MCF 10A (cell line): Measurements from ENCODE around the gene CWH43. TPM values are rescaled to one million over a fixed set of nuclear protein-coding genes. Genes with fewer than 3 reads are reported as not detected.

Source experiments
- BruUV-seq: library from RNA; stranded (reverse); fragments of 400-500 nt; replicated peaks from 2 replicates; lab custom pipeline; 2021; lab: Mats Ljungman, UMichigan
- CTCF ChIA-PET: fragments of 300-600 bp; sonication (Branson Sonifier 250); formaldehyde crosslinking; extraction: SDS; loops from one replicate; lab custom pipeline; 2021; ENCODE audit warnings: antibody characterized with exemption, inconsistent platforms; lab: Yijun Ruan, JAX
- POLR2A ChIA-PET: fragments of 300-600, 350-650 bp; sonication (Branson Sonifier 250); formaldehyde crosslinking; extraction: SDS; loops from one replicate; lab custom pipeline; 2020; ENCODE audit warnings: antibody characterized with exemption, inconsistent platforms; lab: Yijun Ruan, JAX
- DNase-seq: peaks from one replicate; pipeline ENCODE4 v3.0.0-alpha.2; 2018; ENCODE audit not compliant: unreplicated experiment
- H3K27ac Mint-ChIP-seq: one replicate; pipeline ENCODE4 v1.8.0; 2022; ENCODE audit warnings: mild to moderate bottlenecking, low read depth, mixed read lengths; ENCODE audit not compliant: unreplicated experiment
- H3K27me3 Mint-ChIP-seq: one replicate; pipeline ENCODE4 v1.8.0; 2022; ENCODE audit warnings: mixed read lengths; ENCODE audit not compliant: insufficient read depth, unreplicated experiment
- H3K36me3 Mint-ChIP-seq: one replicate; pipeline ENCODE4 v1.8.0; 2022; ENCODE audit warnings: mild to moderate bottlenecking, moderate library complexity, mixed read lengths; ENCODE audit not compliant: insufficient read depth, unreplicated experiment
- H3K4me1 Mint-ChIP-seq: one replicate; pipeline ENCODE4 v1.8.0; 2022; ENCODE audit warnings: mixed read lengths; ENCODE audit not compliant: insufficient read depth, unreplicated experiment
- H3K4me3 Mint-ChIP-seq: one replicate; pipeline ENCODE4 v1.8.0; 2022; ENCODE audit warnings: mild to moderate bottlenecking, moderate library complexity, mixed read lengths; ENCODE audit not compliant: unreplicated experiment
- H3K9me3 Mint-ChIP-seq: one replicate; pipeline ENCODE4 v1.8.0; 2022; ENCODE audit warnings: mixed read lengths; ENCODE audit not compliant: unreplicated experiment
- intact Hi-C: fragments of 100-400 bp; cut with micrococcal nuclease; formaldehyde crosslinking; loops from 2 replicates; pipeline ENCODE4 v1.14.1; 2022
- total RNA-seq: library from RNA; stranded (reverse); gene quantifications from 2 replicates; pipeline ENCODE4 v1.2.3, GENCODE V29; 2022
- TF ChIP-seq, protein P1 (sequence below): fragments of 200-600 bp; IDR thresholded peaks from one replicate; pipeline ENCODE4 v1.8.0; 2022; ENCODE audit warnings: antibody characterized with exemption, mild to moderate bottlenecking; ENCODE audit not compliant: unreplicated experiment

The CWH43 gene
- total RNA-seq, 1 experiment from 2014 or later, result not detected

DNA sequence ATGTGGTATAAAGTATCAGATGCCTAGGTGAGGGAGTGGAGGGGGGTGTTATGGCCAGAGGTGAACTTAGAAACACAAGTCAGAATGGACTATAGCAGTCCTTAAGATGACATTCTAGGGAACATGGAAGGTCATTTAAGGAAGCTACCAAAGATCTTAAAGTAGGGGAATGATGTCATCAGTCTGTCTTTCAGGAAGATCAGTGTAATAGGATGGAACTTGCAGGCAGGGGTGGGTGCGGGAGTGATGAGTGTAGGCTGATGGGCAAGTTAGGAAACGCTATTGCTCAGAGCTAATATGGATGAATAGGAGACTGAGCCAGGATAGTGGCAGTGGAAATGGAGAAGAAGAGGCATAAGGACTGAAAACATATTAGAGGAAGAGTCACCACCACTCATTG, 27.5 kb upstream of the CWH43 start:
- DNase-seq, result no peak
- Mint-ChIP-seq H3K27me3 (no peaks in the 10 kb centered on the region), H3K36me3 (no peaks in the 10 kb centered on the region), H3K27ac (no peak overlapping the region), H3K9me3 (no peaks in the 10 kb centered on the region), H3K4me3 (no peak overlapping the region), H3K4me1 (peaks cover 22% of the 10 kb centered on the region)
- BruUV-seq, result no TSS peak
- TF ChIP-seq, protein P1, sequence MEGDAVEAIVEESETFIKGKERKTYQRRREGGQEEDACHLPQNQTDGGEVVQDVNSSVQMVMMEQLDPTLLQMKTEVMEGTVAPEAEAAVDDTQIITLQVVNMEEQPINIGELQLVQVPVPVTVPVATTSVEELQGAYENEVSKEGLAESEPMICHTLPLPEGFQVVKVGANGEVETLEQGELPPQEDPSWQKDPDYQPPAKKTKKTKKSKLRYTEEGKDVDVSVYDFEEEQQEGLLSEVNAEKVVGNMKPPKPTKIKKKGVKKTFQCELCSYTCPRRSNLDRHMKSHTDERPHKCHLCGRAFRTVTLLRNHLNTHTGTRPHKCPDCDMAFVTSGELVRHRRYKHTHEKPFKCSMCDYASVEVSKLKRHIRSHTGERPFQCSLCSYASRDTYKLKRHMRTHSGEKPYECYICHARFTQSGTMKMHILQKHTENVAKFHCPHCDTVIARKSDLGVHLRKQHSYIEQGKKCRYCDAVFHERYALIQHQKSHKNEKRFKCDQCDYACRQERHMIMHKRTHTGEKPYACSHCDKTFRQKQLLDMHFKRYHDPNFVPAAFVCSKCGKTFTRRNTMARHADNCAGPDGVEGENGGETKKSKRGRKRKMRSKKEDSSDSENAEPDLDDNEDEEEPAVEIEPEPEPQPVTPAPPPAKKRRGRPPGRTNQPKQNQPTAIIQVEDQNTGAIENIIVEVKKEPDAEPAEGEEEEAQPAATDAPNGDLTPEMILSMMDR, result no peak
- ChIA-PET POLR2A (interaction anchor here (1.0 to 1.5 kb wide), 2 partner anchors 9 to 178 kb away, joined by 3 to 5 read pairs; partner anchors contain the start of gene FRYL), CTCF (interaction anchor here (0.7 to 1.6 kb wide), 6 partner anchors 9 to 446 kb away, joined by 3 to 7 read pairs (median 4); no protein-coding TSS in a partner anchor)
- intact Hi-C loops, result no loop called here

DNA sequence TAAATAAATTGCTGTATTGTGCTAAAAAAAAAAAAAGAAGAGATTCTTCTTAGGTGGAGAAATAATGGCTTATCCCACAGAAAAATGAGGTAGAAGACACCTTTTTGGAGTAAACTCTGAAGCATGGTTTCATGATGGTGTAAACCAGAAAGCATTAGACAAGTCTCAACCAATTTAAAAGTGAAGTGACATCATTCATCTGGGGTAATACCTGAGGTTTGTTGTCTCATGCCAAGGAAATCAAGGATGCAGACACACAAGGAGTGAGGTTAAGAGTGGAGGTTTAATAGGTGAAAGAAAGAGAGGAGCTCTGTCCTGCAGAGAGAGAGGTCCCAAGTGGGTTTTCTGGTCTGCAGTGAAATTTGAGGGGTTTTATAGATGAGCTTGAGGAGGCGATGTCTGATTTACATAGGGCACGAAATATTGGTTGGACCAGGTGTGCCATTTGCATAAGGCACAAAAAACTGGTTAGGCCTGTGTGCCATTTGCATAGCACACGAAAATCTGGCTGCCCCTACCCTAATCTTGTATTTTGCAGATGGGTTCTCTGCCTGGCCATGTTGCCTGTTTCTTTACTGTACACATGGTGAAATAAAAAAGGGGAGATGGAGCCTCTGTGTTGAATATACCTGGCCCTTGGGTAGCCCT, 25.0 kb upstream of the CWH43 start:
- Mint-ChIP-seq H3K27ac (no peak overlapping the region), H3K4me3 (no peak overlapping the region), H3K36me3 (no peaks in the 10 kb centered on the region), H3K4me1 (peaks cover 6% of the 10 kb centered on the region), H3K9me3 (no peaks in the 10 kb centered on the region), H3K27me3 (no peaks in the 10 kb centered on the region)
- POLR2A ChIA-PET, result interaction anchor here (0.5 to 4.3 kb wide), 13 partner anchors 10 to 318 kb away, joined by 3 to 16 read pairs (median 4); partner anchors contain the start of gene FRYL
- no TSS peak for BruUV-seq
- DNase-seq, result peak; percentile 55
- intact Hi-C loops, result loop anchor here (5.0 to 10.0 kb wide), 3 partner anchors 109 to 516 kb away; no protein-coding TSS in a partner anchor
- CTCF ChIA-PET, result interaction anchor here (0.6 to 3.4 kb wide), 20 partner anchors 11 to 643 kb away, joined by 3 to 23 read pairs (median 3); partner anchors contain the start of gene OCIAD2
- TF ChIP-seq, protein P1, result no peak

DNA sequence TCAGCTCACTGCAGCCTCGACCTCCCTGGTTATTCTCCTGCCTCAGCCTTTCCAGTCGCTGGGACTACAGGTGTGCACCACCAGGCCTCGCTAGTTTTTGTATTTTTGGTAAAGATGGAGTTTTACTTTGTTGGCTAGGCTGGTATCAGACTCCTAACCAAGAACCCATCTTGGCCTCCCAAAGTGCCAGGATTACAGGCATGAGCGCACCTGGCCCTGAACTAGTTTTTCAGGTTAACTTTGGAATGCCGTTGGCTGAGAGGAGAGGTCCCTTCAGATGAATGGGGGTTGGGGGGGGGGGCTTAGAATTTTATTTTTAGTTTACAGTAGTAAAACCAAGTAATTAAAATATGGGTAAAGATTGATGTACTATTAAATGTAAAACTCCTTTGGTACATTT, 23.4 kb upstream of the CWH43 start:
- Mint-ChIP-seq H3K4me3 (no peak overlapping the region), H3K4me1 (peaks cover 13% of the 10 kb centered on the region), H3K27ac (no peak overlapping the region), H3K9me3 (no peaks in the 10 kb centered on the region), H3K36me3 (no peaks in the 10 kb centered on the region), H3K27me3 (no peaks in the 10 kb centered on the region)
- CTCF ChIA-PET, result interaction anchor here (0.6 to 3.4 kb wide), 41 partner anchors 11 to 687 kb away, joined by 3 to 23 read pairs (median 3); partner anchors contain the start of gene OCIAD2
- intact Hi-C loops, result loop anchor here (1.0 to 10.0 kb wide), 6 partner anchors 110 to 518 kb away; partner anchors contain the start of genes FRYL and OCIAD1
- DNase-seq, result no peak
- TF ChIP-seq, protein P1, result no peak
- POLR2A ChIA-PET, result interaction anchor here (0.8 to 4.3 kb wide), 5 partner anchors 8 to 402 kb away, joined by 3 to 16 read pairs (median 3); partner anchors contain the start of gene FRYL
- BruUV-seq, result no TSS peak
